Neural crest cell (in vitro differentiated cells): Measurements from ENCODE around the gene DCHS1. TPM values are rescaled to one million over a fixed set of nuclear protein-coding genes. Genes with fewer than 3 reads are reported as not detected.

Experiments used
- DNase-seq: peaks from one replicate; pipeline ENCODE4 v3.0.0; 2021; ENCODE audit warnings: low read depth, mixed read lengths, low spot score
- H3K27ac Mint-ChIP-seq: one replicate; pipeline ENCODE4 v1.8.0; 2021; ENCODE audit warnings: mild to moderate bottlenecking, mixed read lengths; ENCODE audit not compliant: unreplicated experiment
- H3K27me3 Mint-ChIP-seq: 2 replicates; pipeline ENCODE4 v1.8.0; 2021; ENCODE audit warnings: low read depth, mild to moderate bottlenecking, mixed read lengths
- H3K36me3 Mint-ChIP-seq: 2 replicates; pipeline ENCODE4 v1.8.0; 2021; ENCODE audit warnings: low read depth, mild to moderate bottlenecking, mixed read lengths
- H3K4me1 Mint-ChIP-seq: 2 replicates; pipeline ENCODE4 v1.8.0; 2021; ENCODE audit warnings: mixed read lengths
- H3K4me3 Mint-ChIP-seq: one replicate; pipeline ENCODE4 v1.8.0; 2021; ENCODE audit warnings: mild to moderate bottlenecking, mixed read lengths
- H3K9me3 Mint-ChIP-seq: 2 replicates; pipeline ENCODE4 v1.8.0; 2021; ENCODE audit warnings: mixed read lengths
- CTCF ChIP-seq: fragments of 200-600 bp; sonication (generic); conservative IDR thresholded peaks from 2 replicates; pipeline ENCODE4 v1.5.0; 2021; ENCODE audit warnings: antibody characterized with exemption, mild to moderate bottlenecking
- total RNA-seq: library from RNA; stranded (reverse); gene quantifications from 2 replicates; pipeline ENCODE4 v1.2.1, GENCODE V29; 2021

The DCHS1 gene
- total RNA-seq, 1 donor from 2014 or later: 40.4 TPM

DNA sequence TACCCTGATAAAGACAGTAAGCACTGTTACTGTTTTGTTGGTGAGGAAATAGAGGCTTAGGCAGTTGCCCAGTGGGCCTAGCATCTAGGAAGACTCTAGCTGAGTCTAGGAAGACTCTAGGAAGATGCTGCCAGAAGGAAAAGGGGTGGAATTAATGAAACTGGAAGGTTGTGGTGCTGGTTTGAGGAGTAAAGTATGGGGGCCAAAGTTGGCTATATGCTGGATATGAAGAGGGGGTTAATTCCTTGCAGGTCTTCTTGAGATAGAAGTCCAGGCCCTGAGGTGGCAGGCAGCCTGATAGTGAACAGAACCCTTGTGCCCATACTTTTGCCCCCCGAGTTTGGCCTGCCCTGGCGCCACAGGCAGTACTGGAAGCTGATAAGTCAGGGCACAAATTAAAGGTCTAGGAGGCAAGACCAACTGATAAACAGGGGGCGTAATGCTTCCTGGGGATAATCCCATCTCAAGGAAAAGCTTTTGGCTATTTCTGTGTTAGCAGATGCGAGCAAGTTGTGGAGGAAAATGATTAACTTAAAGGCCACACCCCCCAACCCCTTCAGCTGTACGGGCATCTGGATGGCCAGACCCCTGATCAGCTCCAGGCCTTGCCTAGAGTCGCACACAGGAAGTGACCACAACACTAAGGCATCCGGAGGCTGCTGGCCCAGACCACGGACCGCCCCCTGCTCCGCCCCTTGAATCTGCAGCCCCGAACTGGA, 49.0 kb downstream of the DCHS1 start:
- TF ChIP-seq CTCF: no peak
- peak overlapping the region; percentile 90 for H3K27ac Mint-ChIP-seq
- H3K9me3 Mint-ChIP-seq: no peaks in the 10 kb centered on the region
- H3K4me3 Mint-ChIP-seq: peak overlapping the region; percentile 89
- peaks cover 33% of the 10 kb centered on the region for H3K4me1 Mint-ChIP-seq
- DNase-seq: peak; percentile 80
- peaks cover 4% of the 10 kb centered on the region for H3K36me3 Mint-ChIP-seq
- H3K27me3 Mint-ChIP-seq: no peaks in the 10 kb centered on the region

GRCh38 chr11:6604790-6605189, 50.8 kb downstream of the DCHS1 start:
- DNase-seq: no peak
- no peaks in the 10 kb centered on the region for H3K9me3 Mint-ChIP-seq
- H3K36me3 Mint-ChIP-seq: peaks cover 2% of the 10 kb centered on the region
- no peak overlapping the region for H3K4me3 Mint-ChIP-seq
- H3K4me1 Mint-ChIP-seq: peaks cover 19% of the 10 kb centered on the region
- H3K27ac Mint-ChIP-seq: no peak overlapping the region
- H3K27me3 Mint-ChIP-seq: no peaks in the 10 kb centered on the region
- TF ChIP-seq CTCF: no peak

DNA sequence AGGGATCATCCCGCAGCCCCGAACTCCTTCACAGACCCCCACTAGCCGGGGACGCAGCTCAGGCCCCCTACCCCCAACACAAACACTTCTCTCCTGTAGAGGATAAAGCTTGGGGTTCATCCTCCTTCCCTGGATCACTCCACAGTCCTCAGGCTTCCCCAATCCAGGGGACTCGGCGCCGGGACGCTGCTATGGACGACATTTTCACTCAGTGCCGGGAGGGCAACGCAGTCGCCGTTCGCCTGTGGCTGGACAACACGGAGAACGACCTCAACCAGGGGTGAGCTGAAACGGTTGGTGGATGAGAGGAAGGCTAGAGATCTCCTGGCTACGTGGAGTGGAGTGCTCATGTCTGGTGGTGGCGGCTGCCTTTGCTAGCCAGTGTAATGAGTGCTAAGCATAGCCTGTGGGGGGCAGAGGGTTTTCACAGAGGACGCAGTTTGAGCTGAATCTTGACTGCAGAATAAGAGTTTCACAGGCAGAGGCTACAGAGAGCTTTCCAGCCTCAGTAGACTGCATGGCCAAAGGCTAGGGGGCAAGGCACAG, 51.5 kb downstream of the DCHS1 start:
- no peak for DNase-seq
- H3K4me1 Mint-ChIP-seq: peaks cover 19% of the 10 kb centered on the region
- no peaks in the 10 kb centered on the region for H3K27me3 Mint-ChIP-seq
- TF ChIP-seq CTCF: peak; percentile 15
- peaks cover 7% of the 10 kb centered on the region for H3K36me3 Mint-ChIP-seq
- H3K4me3 Mint-ChIP-seq: no peak overlapping the region
- H3K9me3 Mint-ChIP-seq: no peaks in the 10 kb centered on the region
- H3K27ac Mint-ChIP-seq: no peak overlapping the region

DNA sequence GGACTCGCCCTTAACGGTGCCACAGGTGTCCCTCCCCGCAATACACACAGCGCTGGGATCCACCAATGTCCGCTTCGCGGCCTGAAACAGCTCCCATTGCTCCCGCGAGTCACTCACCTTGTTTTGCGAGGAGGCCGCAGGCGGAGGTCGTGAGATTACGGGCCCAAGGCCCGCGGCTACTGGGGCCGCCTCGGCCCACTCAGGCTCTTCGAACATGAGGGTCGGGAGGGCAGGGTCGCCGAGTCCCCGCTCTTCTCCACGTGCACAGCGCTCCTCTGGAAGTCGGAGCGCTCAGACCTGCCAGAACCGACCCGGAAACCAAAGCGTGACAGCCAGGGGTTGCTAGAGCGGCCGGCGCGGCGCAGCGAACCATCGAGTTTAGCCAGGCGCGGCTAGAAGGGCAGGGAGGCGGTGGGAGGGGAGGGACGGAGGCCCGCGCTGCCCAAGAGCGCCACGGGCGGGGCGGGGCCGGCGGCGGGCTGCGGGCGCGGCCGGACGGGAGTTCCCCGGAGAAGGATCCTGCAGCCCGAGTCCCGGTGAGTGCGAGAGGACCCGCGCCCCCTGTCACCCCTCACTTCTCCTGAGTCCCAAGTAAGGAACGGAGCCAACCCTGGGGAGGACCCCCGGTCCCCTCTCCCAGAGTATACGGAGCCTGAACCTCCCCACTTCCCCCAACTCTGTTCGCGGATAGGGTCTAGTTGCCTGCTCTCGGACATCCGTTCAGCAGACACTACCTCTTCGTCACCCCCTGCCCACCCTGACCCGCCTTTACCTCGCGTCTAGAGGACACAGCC, 52.1 kb downstream of the DCHS1 start, which contains the start of the genes ILK and RRP8:
TSS of gene ILK (plus strand) at position 488 of the 794 bp plus-strand sequence. CDS start 498 bp downstream, outside the sequence.
TSS of gene RRP8 (minus strand) at position 330 of the 794 bp plus-strand sequence. CDS start at position 216, 114 bp downstream.
- H3K27ac Mint-ChIP-seq: no peak within 1 kb of the TSS
- H3K4me3 Mint-ChIP-seq: no peak within 1 kb of the TSS
- peaks cover 9% of the 10 kb centered on the region for H3K36me3 Mint-ChIP-seq
- H3K4me1 Mint-ChIP-seq: peaks cover 19% of the 10 kb centered on the region
- no peaks in the 10 kb centered on the region for H3K27me3 Mint-ChIP-seq
- H3K9me3 Mint-ChIP-seq: no peaks in the 10 kb centered on the region
- peak; percentile 83 for DNase-seq
- TF ChIP-seq CTCF: no peak

GRCh38 chr11:6602096-6602940, 53.3 kb downstream of the DCHS1 start:
- Mint-ChIP-seq H3K9me3 (no peaks in the 10 kb centered on the region), H3K27me3 (no peaks in the 10 kb centered on the region), H3K36me3 (peaks cover 16% of the 10 kb centered on the region), H3K27ac (no peak overlapping the region), H3K4me3 (no peak overlapping the region), H3K4me1 (peaks cover 22% of the 10 kb centered on the region)
- no peak for DNase-seq
- no peak for TF ChIP-seq CTCF
